GM19452 (cell line): ENCODE results near the gene PAN2.
A peak's percentile ranks its signal among the peaks of the same experiment; 100 is the strongest.

Experiments used
- ATAC-seq: cut with Tn5 transposase; IDR thresholded peaks from one replicate; pipeline ENCODE4 v1.9.1; 2021; ENCODE audit not compliant: unreplicated experiment

PAN2 gene, protein sequence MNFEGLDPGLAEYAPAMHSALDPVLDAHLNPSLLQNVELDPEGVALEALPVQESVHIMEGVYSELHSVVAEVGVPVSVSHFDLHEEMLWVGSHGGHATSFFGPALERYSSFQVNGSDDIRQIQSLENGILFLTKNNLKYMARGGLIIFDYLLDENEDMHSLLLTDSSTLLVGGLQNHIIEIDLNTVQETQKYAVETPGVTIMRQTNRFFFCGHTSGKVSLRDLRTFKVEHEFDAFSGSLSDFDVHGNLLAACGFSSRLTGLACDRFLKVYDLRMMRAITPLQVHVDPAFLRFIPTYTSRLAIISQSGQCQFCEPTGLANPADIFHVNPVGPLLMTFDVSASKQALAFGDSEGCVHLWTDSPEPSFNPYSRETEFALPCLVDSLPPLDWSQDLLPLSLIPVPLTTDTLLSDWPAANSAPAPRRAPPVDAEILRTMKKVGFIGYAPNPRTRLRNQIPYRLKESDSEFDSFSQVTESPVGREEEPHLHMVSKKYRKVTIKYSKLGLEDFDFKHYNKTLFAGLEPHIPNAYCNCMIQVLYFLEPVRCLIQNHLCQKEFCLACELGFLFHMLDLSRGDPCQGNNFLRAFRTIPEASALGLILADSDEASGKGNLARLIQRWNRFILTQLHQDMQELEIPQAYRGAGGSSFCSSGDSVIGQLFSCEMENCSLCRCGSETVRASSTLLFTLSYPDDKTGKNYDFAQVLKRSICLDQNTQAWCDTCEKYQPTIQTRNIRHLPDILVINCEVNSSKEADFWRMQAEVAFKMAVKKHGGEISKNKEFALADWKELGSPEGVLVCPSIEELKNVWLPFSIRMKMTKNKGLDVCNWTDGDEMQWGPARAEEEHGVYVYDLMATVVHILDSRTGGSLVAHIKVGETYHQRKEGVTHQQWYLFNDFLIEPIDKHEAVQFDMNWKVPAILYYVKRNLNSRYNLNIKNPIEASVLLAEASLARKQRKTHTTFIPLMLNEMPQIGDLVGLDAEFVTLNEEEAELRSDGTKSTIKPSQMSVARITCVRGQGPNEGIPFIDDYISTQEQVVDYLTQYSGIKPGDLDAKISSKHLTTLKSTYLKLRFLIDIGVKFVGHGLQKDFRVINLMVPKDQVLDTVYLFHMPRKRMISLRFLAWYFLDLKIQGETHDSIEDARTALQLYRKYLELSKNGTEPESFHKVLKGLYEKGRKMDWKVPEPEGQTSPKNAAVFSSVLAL

DNA sequence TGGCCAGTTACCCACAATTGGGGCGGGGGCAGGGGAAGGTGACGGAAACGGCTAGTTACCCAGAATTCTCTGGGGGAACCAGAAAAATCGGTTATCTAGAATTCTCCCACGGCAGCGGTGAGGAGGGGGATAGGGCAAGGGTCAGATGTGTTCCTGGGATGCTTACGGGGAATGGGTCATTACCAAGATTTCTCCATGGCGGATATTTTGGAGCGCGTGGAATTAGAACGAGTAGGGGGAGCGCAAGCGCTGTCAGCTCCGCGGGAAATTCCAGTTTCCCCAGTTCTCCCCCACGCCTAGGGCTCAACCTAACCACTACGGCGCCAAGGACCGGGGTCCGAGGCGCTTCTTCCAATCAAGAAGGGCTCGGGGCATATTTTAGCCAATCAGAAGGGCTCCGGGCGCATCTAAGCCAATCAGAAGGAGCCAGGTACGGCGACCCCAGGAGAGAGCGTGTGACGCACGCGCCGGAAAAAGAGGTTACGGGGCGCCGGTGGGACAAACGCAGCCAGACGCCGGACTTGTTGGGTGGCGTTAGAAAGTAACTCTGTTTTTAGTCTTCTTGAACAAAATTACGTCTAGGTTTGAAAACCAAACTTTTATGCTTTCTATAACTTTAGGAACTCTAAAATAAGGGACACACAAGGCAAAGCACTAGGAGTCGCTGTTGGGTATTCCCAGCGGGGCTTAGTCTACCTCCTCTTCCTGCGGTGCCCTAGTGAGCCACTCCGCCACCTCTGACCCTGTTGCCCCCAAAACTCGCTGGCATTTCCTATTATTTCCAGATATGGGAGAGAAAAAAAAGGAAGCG, at the start of gene PAN2:
Gene PAN2, minus strand, starts transcription at position 322 of the 811 bp plus-strand sequence. CDS start 906 bp downstream, outside the sequence.
- ATAC-seq: peak; percentile 90

DNA sequence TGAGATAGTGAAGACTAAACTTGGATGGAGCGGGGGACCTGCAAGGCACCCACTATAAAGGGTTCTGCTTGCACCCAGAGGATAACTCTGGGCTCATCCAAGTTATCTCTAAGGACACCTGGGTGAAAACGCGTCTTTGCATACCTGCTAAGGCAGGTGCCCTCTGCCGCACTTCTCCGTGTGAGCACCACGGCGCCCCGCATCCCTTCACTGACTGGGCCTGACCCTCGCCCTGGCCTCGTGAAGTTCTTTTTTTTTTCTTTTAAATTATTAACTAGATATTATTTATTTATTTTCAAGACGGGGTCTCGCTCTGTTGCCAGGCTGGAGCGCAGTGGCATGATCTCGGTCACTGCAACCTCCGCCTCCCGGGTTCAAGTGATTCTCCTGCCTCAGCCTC, 48.8 kb upstream of the PAN2 start:
- no peak for ATAC-seq

DNA sequence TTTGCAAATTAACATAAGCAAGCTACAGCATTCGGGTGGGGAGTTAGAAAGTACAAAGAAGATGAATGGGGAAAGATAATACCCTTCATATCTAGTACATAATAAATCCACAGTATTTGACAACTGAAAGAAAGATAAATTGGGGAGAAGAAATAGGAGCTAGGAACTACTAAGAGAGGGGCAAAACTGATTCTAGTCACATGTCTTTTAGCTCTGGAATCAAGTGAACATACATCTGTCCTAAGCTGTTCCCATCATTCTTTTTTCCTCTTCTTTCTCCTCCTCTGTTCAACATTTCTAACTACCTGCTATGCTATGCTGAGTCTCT, 44.2 kb upstream of the PAN2 start:
- ATAC-seq: no peak

DNA sequence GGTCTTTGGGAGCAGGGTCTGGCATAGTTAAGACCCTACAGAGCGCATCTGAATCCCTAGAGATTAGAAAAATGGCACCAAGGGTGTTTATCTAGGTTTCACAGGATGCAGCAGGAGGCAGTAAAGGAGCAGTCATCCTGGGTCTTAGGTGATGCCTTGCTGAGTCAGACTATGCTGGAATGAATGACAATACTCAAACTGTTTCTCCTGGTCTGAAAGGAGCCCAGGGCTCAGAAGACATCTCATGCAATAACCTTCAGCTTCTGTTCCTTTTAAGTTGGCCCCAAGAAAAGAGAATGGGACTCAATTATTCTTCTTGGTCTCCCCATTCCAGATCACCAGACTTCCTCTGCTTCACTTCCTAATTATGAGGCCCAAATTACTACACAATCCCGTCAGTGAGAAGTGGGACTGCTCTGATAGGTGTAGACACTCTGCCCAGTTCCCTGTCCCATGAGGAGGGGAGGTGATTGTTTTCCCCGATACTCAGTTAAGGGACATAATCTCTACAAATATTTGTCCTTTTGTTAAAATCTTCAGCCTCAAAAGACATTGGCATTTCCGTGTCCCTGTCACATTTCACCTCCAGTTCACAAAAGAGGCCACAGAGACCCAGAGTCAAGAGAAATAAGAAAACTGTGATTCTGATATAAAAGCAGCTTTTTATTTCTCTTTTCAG, 43.6 kb upstream of the PAN2 start:
- ATAC-seq: no peak

DNA sequence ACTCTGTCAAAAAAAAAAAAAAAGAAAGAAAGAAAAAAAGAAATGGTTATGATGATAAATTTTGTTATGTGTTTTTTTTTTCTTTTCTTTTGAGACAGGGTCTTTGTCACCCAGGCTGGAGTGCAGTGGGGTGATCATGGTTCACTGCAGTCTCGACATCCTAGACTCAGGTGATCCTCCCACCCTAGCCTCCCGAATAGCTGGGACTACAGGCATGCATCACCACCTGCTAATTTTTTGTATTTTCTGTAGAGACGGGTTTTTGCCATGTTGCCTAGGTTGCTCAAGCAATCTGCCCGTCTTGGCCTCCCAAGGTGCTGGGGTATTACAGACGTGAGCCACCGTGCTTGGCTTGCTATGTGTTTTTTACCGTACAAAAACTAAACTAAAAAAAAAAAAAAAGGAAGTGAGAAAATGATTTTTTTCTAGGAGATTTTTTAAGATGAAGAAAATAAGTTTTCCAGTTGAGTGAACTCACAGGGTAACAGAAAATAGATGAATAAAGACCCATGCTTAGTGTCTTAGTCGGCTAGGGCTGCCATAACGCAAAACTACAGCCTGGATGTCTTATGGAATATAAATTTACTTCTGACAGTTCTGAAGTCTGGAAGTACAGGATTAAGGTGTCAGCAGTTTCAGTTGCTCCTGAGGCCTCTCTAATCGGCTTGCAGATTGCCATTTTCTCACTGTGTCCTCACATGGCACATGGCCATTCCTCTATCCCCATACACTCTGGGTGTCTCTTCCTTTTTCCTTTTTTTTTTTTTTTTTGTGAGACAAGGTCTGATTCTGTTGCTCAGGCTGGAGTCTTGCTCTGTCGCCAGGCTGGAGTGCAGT, 42.0 kb upstream of the PAN2 start:
- peak; percentile 78 for ATAC-seq

DNA sequence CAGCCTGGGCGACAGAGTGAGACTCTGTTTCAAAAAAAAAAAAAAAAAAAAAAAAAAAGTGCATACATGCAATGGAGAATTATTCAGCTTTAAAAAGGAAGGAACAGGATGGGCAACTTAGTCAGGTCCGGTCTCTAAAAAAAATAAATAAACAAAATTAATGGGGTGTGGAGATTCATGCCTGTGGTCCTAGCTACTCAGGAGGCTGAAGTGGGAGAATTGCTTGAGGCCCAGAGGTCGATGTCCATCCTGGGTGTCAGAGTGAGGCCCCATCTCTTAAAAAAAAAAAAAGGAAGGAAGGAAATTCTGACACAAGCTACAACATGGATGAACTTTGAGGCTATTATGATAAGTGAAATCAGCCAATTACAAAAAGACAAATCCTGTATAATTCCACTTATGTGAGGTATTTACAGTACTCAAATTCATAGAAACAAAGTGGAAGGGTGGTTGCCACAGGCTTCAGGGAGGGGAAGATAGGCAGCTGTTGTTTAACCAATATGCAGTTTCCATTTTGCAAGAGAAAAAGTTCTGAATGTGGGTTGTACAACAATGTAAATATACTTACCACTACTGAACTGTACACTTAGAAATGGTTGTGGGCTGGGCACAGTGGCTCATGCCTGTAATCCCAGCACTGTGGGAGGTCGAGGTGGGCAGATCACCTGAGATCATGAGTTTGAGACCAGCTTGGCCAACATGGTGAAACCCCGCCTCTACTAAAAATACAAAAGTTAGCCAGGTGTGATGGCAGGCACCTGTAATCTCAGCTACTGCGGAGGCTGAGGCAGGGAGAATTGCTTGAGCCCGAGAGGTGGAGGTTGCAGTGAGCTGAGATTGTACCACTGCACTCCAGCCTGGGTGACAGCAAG, 41.2 kb upstream of the PAN2 start:
- peak; percentile 25 for ATAC-seq

DNA sequence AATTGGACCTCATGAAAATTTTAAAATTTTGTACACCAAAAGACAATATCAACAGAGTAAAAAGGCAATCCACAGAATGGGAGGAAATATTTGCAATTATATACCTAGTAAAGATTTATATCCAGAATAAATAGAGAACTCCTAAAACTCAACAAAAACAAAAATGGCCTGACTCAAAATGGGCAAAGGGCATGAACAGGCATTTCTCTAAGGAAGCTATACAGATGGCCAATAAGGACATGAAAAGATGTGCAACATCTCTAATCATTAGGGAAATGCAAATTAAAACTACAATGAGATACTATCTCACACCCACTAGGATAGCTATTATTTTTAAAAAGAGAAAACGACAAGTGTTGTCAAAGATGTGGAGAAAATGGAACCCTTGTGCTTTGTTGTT, 39.7 kb upstream of the PAN2 start:
- ATAC-seq: no peak

DNA sequence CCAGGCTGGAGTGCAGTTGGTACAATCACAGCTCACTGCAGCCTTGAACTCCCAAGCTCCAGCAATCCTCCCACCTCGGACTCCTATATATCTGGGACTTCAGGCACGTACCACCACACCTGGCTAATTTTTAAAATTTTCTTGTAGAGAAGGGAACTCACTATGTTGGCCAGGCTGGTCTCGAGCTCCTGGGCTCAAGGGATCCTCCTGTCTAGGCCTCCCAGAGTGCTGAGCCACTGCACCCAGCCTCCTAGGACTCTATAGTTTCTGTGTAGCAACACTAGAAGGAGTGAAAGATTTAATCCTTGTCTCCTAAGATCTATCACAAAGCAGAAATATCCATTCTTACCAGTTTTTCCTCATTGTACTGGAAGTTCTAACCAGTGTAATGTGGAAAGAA, 33.1 kb upstream of the PAN2 start:
- ATAC-seq: no peak

DNA sequence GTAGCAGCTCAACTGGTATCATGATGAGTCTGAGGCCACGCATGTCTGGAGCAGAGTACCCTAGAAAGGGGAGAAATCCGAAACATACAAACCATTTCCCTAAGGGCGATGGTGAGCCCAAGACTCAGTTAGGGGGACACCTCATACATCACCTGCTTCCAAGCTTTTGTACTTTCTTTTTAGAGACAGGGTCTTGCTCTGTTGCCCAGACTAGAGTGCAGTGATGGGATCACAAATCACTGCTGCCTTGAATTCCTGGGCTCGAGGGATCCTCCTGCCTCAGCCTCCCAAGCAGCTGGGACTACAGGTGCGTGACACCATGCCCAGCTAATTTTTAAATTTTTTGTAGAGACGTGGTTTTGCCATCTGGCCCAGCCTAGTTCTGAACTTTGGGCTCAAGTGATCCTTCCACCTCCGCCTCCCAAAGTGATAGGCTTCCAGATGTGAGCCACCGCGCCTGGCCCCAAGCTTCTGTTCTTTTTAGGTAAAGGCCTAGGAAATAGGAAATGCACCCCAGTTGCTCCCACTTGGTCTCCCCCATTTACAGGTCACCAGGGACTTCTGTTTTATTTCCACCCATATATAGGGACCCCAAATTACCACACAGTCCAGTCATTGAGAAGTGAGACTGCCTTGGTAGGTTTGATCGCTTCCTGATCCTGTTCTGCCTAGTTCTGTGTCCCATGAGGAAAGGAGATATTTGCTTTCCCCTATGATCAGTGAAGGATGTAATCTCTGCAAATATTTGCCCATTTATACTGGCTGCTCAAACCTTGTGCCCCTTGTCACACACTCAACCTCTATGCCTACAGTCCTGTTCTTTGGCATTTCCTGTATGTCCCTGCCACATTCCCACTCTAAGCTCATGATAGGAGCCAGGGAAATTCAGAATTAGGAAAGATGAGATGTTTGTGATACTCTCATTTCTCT, 28.6 kb upstream of the PAN2 start, which contains the start of gene APOF:
Gene APOF, minus strand, starts transcription at position 728 of the 930 bp plus-strand sequence. Its CDS starts 112 bp downstream, at position 616.
- ATAC-seq: no peak

DNA sequence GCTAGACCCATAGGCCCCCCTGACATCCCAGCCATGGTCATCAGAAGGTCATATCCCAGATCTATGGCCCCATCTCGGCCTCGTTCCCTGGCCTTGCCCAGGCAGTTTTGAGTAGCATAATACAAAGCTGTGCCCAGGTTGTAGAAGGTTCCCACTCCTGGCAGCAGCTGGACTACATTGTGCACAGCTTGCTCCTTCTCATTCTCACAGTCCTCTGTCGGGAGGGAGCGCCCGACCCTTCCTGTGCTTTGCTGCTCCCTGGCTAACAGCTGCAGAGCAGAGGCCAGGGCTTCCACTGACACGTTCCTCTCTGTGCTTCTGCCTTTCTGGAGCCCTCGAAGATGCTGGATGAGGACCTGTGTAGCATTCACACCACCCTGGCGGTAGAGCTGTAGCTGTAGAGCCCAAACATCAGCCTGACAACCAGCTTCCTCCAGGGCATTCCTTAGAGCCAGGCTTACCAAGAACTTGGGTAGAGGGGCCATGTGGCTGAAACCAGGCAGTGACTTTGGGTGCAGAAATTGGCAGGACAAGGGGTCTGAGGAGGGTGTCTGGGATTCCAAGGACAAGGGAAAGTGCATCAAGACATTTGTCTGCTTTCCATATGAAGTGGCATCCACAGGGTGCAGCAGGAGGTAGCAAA, 27.8 kb upstream of the PAN2 start:
- ATAC-seq: no peak

DNA sequence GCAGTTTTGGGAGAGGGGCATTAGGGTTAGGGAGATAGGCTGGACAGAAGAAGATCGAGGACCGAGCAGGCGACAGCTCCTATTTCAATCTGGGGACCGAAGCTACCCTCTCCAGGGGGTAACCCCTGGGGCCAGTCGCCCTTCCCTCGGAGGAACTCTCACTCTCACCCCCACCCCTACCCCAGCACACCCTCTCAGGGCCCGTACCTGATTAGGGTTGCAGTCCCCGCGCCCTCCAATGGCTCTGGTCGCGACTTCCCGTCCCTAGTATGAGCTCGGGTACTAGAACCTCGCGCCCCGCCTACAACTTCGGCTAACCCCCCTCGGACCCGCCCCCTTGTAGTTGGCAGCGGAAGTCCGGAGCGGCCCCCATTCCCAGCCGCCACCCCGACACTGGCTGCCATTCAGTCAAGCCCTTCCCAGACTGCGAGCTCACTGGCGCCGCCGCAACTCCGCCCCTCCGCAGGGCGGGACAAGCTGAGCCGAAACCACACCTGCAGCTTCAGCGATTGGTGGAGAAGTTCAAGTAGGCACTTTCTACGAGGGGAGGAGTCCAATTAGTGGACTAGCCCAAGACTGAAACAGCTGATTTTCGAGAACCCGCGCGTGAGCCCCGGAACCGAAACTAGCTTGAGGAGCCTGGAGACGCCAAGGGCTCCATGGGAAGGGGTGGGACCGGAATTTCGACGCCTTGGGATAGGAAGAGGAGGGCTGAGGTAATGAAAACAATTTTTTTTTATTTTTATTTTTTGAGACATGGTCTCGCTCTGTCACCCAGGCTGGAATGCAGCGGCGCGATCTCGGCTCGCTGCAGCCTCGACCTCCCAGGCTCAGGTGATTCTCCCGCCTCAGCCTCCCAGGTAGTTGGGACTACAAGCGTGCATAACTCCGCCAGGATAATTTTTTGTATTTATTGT, 26.3 kb upstream of the PAN2 start, which contains the start of gene STAT2:
Gene STAT2, minus strand, starts transcription at position 257 of the 917 bp plus-strand sequence. CDS start 3,536 bp downstream, outside the sequence.
- peak; percentile 95 for ATAC-seq

DNA sequence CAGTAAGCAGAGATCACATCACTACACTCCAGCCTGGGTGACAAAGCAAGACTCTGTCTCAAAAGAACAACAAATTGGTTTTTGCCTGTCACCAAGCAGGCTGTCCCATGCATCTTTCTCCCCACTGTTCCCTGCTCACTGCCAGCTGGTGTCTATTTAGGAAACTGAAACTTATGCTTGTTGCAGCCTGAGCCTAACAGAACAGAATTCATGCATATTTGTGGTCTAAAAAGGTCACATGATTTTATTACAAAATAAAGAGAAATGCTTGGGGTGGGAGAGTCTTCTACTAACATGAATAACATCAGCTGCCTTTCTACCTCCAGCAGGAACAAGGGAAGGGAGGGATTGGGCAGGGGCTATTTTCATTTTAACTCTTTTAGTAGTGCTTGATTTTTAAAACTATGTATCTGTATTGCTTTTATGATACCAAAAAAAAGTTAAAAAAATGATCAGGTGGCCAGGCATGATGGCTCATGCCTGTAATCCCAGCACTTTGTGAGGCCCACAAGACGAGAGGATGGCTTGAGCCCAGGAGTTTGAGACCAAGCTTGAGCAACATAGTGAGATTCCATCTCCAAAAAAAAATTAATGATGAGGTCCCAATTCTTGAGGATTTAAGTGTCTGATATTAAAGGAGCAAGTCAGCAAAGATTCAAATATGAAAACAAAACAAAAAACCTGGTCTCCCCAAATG, 25.2 kb upstream of the PAN2 start:
- ATAC-seq: no peak

DNA sequence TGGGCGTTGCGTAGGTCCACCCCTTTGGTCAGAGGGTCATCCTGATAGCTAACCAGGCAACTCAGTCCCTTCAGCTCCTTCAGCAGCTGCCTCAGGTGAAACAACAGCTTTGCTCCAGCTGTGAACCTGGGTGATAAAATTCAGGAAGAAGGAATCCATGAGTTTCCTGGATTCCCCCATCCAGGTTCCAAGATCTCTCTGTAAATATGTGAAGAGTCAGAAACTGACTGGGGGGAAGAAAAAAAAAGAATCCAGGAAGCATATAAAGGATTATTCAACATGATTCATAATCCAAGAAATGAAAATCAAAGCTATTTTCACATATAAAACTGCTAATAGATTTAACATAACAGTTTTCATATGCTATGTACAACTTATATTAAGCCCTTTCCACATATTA, 17.5 kb upstream of the PAN2 start:
- ATAC-seq: no peak

DNA sequence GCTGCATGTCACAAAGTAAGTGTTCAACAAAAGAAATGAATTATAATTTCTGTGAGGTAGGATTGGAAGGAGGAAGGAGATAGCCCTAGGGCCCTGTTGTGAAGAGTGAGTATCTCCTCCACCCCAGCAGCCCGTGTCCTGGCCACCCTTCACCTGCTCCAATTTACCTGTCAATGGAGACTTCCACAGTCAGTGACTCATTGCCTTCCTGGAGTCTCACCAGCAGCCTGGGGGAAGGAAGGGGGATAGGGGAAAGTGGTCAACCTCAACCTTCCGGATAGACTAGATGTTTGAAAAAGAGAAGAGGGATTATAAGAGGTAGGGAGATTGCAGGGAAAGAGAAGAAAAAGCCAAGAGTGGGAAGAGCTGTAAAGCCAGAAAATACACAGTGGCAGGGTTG, 16.9 kb upstream of the PAN2 start:
- no peak for ATAC-seq

DNA sequence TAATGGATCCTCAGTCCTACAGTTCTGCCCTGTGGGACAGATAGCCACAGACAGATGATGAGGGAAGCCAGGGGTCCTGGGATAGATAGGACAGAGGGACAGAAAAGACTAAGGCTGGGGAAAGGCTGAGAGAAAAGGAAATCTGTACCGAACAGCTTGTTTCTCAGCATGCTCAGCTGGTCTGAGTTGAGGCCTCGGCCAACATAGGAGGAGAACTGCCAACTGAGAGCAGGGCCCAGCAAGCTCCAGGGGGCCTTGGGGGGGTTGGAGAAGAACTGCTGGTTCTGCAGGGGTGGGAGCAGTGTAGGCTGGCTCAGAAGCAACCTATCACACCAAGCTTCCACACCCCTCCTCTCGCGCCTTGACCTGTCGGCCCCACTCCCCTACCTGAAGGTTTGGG, 15.0 kb upstream of the PAN2 start:
- ATAC-seq: no peak
